ENCODE measurements around the gene HAUS1.

DNA sequence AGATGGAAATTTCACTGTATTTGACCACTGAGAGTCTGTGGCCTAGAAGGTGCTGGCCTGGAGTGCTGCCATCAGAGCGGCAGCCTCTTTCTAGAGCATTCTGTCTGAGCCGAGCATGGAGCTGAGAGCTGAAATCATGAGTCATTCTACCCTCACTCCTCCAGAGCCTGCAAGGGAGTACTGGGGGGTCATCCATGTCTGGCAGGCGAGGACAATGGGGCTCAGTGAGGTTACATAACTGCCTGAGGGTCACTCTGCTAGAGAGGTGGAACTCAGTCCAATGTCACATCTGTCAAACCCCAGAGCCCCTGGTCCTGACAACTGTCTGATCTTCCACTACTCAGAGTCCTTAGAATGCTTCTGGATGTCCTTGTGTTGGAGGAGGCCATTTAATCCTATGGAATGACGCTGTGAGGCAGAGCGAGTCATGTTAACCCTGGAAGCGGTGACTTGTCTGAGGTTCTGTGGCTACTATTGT, 65.3 kb downstream of the HAUS1 start:
- no peak for TF ChIP-seq MAX (IDR thresholded peaks at IDR 0.05)
- TF ChIP-seq CTCF (IDR thresholded peaks at IDR 0.05; ENCODE audit: low read depth, low read length, missing input control): no peak
- no peak for TF ChIP-seq FOXA1 (IDR thresholded peaks at IDR 0.05)
- TF ChIP-seq RAD21 (IDR thresholded peaks at IDR 0.05): no peak
- TF ChIP-seq, protein P1, sequence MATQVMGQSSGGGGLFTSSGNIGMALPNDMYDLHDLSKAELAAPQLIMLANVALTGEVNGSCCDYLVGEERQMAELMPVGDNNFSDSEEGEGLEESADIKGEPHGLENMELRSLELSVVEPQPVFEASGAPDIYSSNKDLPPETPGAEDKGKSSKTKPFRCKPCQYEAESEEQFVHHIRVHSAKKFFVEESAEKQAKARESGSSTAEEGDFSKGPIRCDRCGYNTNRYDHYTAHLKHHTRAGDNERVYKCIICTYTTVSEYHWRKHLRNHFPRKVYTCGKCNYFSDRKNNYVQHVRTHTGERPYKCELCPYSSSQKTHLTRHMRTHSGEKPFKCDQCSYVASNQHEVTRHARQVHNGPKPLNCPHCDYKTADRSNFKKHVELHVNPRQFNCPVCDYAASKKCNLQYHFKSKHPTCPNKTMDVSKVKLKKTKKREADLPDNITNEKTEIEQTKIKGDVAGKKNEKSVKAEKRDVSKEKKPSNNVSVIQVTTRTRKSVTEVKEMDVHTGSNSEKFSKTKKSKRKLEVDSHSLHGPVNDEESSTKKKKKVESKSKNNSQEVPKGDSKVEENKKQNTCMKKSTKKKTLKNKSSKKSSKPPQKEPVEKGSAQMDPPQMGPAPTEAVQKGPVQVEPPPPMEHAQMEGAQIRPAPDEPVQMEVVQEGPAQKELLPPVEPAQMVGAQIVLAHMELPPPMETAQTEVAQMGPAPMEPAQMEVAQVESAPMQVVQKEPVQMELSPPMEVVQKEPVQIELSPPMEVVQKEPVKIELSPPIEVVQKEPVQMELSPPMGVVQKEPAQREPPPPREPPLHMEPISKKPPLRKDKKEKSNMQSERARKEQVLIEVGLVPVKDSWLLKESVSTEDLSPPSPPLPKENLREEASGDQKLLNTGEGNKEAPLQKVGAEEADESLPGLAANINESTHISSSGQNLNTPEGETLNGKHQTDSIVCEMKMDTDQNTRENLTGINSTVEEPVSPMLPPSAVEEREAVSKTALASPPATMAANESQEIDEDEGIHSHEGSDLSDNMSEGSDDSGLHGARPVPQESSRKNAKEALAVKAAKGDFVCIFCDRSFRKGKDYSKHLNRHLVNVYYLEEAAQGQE (IDR thresholded peaks at IDR 0.05): no peak
- TF ChIP-seq, protein P2, sequence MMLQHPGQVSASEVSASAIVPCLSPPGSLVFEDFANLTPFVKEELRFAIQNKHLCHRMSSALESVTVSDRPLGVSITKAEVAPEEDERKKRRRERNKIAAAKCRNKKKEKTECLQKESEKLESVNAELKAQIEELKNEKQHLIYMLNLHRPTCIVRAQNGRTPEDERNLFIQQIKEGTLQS (IDR thresholded peaks at IDR 0.05): no peak
- no peak for TF ChIP-seq JUND (IDR thresholded peaks at IDR 0.05)
